Motor neuron (in vitro differentiated cells): ENCODE results near the gene EHMT1. TPM values are rescaled to one million over a fixed set of nuclear protein-coding genes. Genes with fewer than 3 reads are reported as not detected.

ENCODE experiments used
- total RNA-seq, 8 experiments: library from RNA; unstranded; fragments of 300-600 nt; gene quantifications; 2 replicates each; pipeline versions ENCODE4 v1.2.3 to v1.2.4, GENCODE V29; 2022

The EHMT1 gene
- total RNA-seq, 8 experiments from 2014 or later: 25.0 to 90.6 (median 42.6) TPM

Other genes with a start within 250 kb of the EHMT1 start
- gene EXD3, start 195.8 kb upstream of the EHMT1 start, total RNA-seq: 10 to 100 TPM in 3 of 8 experiments, 1 to 10 TPM in 5; 3.2 to 14.8 (median 9.6) TPM
- gene NOXA1, start 195.6 kb upstream of the EHMT1 start, total RNA-seq: 1 to 10 TPM in 2 of 8 experiments, under 1 TPM in 6; 0.13 to 2.1 (median 0.32) TPM
- under 1 TPM in 6 of 8 experiments, not detected in 2; 0.08 to 0.52 (median 0.21) TPM for gene ENTPD8, start 177.6 kb upstream of the EHMT1 start, total RNA-seq
- gene NSMF, start 159.7 kb upstream of the EHMT1 start, total RNA-seq: 100 to 1,000 TPM in 1 of 8 experiments, 10 to 100 TPM in 7; 18.0 to 116 (median 26.2) TPM
- 1 to 10 TPM in 5 of 8 experiments, under 1 TPM in 3; 0.16 to 3.3 (median 1.5) TPM for gene PNPLA7, start 68.6 kb upstream of the EHMT1 start, total RNA-seq
- gene MRPL41, start 67.1 kb upstream of the EHMT1 start, total RNA-seq: 10 to 100 TPM; 18.4 to 36.5 (median 29.6) TPM
- gene DPH7, start 40.1 kb upstream of the EHMT1 start, total RNA-seq: 10 to 100 TPM; 26.3 to 74.6 (median 41.1) TPM
- 10 to 100 TPM; 19.6 to 45.9 (median 26.8) TPM for gene ZMYND19, start 28.5 kb upstream of the EHMT1 start, total RNA-seq
- 10 to 100 TPM in 7 of 8 experiments, 1 to 10 TPM in 1; 9.4 to 30.2 (median 14.7) TPM for gene ARRDC1, start 13.3 kb upstream of the EHMT1 start, total RNA-seq